ENCODE measurements around the gene KCNG2.

Gene KCNG2

GRCh38 chr18:79786304-79786703, 11.4 kb upstream of the KCNG2 start:
- no peak for DNase-seq (ENCODE audit: low spot score)

DNA sequence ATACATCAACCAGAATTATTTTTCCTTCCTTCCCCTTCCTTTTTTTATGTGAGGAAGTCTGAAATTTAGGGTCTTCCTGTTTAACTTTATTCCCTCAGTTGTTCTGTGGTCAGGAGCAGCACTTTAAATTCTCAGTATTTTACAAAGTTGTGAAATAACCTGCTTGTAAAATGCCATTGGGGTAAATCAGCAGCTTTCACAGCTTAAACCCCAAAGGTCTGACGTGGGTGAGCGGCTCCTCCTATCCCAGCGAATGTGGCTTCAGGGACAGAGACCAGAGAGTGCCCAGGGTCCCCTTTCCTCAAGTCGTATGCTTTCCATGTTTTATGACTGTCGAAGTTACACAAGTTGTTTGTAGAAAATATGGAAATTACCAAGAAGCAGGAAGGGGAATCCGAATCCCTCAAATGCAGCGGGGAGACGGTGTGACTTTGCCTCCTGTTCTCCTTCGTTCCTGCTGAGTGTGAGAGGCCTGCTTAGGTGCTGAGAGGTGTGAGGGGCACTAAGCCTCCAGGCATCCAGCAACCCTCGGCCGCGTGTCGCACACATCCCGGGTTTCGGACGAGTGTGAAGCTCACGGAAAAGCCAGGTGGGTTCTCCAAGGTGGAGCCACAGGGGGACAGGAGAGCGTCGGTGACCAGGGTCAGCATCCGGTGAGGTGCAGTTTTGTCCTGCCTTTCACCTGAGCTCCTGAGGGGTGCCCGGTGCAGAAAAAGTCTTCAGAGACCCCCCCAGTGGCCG, 10.8 kb upstream of the KCNG2 start:
- DNase-seq (ENCODE audit: low spot score): no peak

DNA sequence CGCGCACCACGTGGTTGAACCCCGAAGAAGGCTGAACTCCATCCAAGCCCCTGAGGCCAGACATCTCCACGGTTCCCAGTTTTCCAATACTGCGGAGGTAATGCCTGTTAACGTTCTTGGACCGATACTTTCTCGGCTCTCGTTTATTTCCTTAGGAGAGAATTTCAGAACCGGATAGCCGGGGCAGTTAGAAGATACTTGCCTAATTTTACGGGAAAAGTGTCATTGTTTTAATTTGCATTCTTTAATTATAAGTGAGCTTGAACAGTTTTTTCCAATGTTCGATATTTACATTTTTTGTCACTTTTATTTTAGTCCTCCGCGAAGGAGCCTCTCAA, 10.2 kb upstream of the KCNG2 start:
- no peak for DNase-seq (ENCODE audit: low spot score)

- DNase-seq (ENCODE audit: low spot score): no peak
Observed at GRCh38 chr18:79787865-79788733, 9.6 kb upstream of the KCNG2 start.

DNA sequence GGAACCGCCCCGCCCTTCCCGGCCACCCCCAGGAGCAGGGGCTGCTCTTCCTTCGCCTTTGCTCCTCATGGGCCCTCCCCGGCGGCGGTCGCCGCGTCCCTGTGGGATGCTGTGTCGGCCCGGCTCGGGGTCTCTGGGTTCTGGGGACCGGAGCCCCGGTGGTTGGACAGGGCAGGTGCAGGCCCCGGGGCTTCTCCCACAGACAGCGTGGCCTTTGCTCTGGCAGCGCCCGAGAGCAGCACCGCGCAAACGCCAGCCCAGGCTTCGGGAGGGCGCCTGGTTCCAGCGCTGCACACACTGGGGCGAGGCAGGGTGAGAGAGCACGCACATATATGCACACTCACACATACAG, 9.0 kb upstream of the KCNG2 start:
- no peak for DNase-seq (ENCODE audit: low spot score)

- DNase-seq (ENCODE audit: low spot score): no peak
Observed at GRCh38 chr18:79789091-79789891, 8.4 kb upstream of the KCNG2 start.

- DNase-seq (ENCODE audit: low spot score): no peak
Observed at GRCh38 chr18:79789901-79790890, 7.5 kb upstream of the KCNG2 start.

DNA sequence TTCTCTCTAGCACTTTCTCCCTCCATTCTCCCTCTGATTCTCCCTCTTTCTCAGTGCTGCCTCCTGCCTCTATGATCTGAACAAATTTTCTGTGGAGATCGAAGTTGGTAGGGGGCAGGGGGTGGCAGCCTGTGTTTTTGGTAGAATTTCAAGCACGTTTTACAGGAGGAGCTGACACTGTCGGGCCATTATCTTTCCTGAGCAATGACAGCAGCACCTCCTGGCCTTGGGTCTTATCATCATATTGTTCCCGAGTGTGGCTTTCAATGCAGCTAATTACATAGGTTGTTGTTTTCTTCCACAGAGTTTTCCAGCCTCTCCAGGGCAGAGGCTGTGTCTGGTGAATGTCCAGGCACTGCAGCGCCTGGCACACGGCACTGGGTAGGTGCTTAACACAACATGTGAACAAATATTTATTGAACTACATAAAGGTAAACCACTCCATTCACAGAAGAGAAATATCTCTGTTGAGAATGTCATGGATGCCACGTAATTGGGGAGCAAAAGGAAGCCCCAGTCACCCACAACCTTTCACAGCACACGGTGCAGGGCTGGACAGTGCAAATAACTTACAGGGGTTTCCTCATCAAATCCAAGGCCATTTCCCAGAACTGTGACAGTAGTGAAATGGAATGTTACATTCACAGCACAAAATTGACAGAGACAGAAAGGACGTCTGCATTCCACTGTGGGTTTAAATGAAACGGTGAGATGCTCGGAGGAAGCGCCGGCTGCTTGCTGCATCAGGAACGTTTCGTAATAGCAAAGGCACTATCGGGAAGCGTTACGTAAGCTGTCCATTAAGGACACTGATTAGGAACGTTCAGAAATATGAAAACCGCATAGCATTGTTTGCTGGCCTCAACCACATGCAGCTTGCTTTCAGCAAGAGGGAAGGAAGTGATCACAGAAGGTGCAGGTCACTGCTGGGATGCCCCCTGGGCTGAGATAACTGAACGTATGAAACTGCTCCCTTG, 6.5 kb upstream of the KCNG2 start:
- DNase-seq (ENCODE audit: low spot score): no peak

DNA sequence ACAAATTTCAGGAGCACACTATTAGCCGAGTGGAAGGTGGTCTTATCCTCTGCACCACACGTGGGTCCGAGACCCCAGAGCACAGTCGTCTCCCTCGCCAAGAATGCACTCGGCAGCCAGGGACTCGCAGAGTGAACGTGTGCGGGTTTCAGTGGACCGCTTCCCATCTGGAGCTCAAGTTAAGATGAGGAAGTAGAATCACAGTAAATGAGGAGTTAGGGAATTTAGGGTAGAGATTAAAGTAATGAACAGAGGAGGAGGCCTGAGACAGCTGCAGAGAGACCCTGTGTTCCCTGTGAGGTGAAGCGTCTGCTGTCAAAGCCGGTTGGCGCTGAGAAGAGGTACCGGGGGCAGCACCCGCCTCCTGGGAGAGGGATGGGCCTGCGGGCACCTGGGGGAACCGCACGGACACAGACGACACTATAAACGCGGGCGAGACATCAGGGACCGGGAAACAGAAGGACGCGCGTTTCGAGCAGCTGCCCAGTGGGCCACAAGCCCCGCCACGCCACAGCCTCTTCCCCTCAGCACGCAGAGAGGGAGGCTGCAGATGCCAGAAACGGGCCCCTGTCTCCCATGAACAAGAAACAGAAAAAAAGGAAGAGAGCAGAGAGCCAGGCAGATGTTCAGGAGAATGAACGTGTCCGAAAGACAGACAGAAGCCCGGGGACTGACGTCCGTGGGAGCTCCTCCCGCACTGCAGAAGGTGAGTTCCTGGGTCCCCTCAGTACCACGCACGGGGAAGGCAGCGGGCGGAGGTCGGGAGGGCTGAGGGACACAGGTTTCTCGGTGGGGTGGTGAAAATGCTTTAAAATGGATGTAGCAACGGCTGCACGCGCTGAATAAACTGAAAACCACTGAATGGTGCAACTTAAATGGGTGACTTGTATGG, 5.4 kb upstream of the KCNG2 start:
- no peak for DNase-seq (ENCODE audit: low spot score)

- DNase-seq (ENCODE audit: low spot score): no peak
Observed at GRCh38 chr18:79792988-79793355, 4.8 kb upstream of the KCNG2 start.

DNA sequence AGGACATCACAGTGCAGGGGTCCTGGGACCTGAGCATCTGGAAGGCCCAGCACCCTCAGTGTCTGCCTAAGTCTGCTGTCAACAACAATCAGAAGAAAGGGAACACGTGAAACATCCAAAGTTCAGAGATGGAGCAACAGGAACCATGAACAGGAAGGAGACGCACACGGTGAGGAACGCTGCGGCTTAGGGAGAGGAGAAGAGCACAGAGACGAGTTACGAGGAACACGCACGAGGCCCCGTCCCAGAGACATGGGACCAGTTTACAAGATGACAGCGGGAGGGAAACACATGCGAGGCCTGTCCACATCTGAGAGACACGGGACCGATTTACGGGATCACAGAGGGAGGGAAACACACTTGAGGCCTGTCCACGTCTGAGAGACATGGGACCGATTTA, 2.9 kb upstream of the KCNG2 start:
- no peak for DNase-seq (ENCODE audit: low spot score)

DNA sequence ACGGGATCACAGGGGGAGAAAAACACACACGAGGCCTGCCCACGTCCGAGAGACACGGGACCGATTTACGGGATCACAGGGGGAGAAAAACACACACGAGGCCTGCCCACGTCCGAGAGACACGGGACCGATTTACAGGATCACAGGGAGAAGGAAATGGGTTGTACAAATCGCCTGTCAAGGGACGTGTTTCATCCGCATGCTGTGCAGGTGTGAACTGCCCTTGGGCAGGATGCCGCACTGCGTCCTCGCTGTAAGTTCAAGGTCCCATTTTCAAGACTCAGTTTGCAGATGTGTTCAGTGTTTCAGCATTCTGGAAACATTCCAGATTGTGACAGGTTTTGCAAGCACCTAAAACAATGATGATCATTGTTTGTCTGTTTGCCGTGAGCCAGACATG, 2.3 kb upstream of the KCNG2 start:
- no peak for DNase-seq (ENCODE audit: low spot score)

DNA sequence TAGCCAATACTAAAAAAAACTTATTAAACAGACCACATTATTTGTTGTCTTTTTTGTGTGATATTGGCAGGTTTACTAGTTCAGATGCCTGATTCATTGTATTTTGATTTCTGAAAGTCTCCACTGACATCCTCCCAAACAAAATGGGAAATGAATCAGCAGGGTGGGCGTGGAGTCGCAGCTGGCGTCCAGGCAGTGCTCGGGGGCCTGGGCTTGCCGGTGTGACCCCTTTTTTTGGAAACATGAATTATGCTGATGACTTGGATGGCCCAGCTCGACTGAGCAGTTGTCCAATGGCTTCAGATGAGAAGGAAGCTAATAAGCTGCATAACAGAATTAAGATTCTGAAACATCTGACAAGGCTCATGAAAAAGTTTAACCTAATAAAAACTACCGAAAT, 1.7 kb upstream of the KCNG2 start:
- DNase-seq (ENCODE audit: low spot score): no peak

- DNase-seq (ENCODE audit: low spot score): no peak
Observed at GRCh38 chr18:79796531-79797405, 970 bp upstream of the KCNG2 start.

GRCh38 chr18:79798346-79798998, 734 bp downstream of the KCNG2 start:
- DNase-seq (ENCODE audit: low spot score): no peak

- no peak for DNase-seq (ENCODE audit: low spot score)
Observed at GRCh38 chr18:79798999-79799370, 1.2 kb downstream of the KCNG2 start.

- DNase-seq (ENCODE audit: low spot score): no peak
Observed at GRCh38 chr18:79799619-79800370, 2.1 kb downstream of the KCNG2 start.

Measured in Ammon's horn (tissue), 1 donor.